Adrenal gland (tissue), 12 donors: ENCODE measurements around the gene TBXAS1. TPM values are rescaled to one million over a fixed set of nuclear protein-coding genes. Genes with fewer than 3 reads are reported as not detected.
A peak's percentile ranks its signal among the peaks of the same experiment; 100 is the strongest.

Experiments used
- DNase-seq, 7 donors: peaks; one replicate each; pipeline ENCODE4 v3.0.0-alpha.2; 2019 to 2020
- H3K27ac ChIP-seq, 5 donors: fragments of 200-600 bp; sonication (generic) in 4 of 5; 1 replicate in 3 of 5; 2 replicates in 2 of 5; pipeline versions ENCODE4 v1.5.1 to v1.8.0; 2016 to 2020; ENCODE audit warnings: mild to moderate bottlenecking in 1 of 5
- H3K27me3 ChIP-seq: fragments of 200-600 bp; 2 replicates; pipeline ENCODE4 v1.8.0; 2021
- H3K36me3 ChIP-seq, 2 donors: fragments of 200-600 bp; replicated peaks in 1 of 2; 1 replicate in 1 of 2; 2 replicates in 1 of 2; pipeline versions ENCODE4 v1.5.1 to v1.8.0; 2018 to 2022
- H3K4me1 ChIP-seq, 2 donors: fragments of 200-600 bp; replicated peaks in 1 of 2; 1 replicate in 1 of 2; 2 replicates in 1 of 2; pipeline versions ENCODE4 v1.5.1 to v1.8.0; 2018 to 2021
- H3K4me3 ChIP-seq, 4 donors: fragments of 200-600 bp; sonication (generic) in 3 of 4; one replicate each; pipeline ENCODE4 v1.5.1; 2016 to 2018
- H3K9me3 ChIP-seq, 3 donors: fragments of 200-600 bp; sonication (generic) in 1 of 3; replicated peaks in 1 of 3; 1 replicate in 2 of 3; 2 replicates in 1 of 3; pipeline versions ENCODE4 v1.5.1 to v1.8.0; 2016 to 2021
- CTCF ChIP-seq, 6 experiments: fragments of 450-650 bp in 4 of 6; fragments of 200-600 bp in 2 of 6; sonication (generic) in 1 of 6; IDR thresholded peaks; 1 replicate in 5 of 6; 2 replicates in 1 of 6; pipeline versions ENCODE4 v1.5.1 to v1.8.0; 2016 to 2021; ENCODE audit warnings: antibody characterized with exemption in 6 of 6, mild to moderate bottlenecking in 2 of 6, moderate library complexity in 1 of 6
- POLR2A ChIP-seq, 2 donors: fragments of 450-650 bp; IDR thresholded peaks; one replicate each; pipeline ENCODE4 v1.6.1; 2017; ENCODE audit warnings: antibody characterized with exemption in 2 of 2, mild to moderate bottlenecking in 2 of 2, moderate library complexity in 1 of 2
- WGBS, 4 donors: extraction: QIAGEN DNeasy Blood & Tissue Kit in 2 of 4; methylation state at CpG; one replicate each; pipeline versions ENCODE4 v1.1.5 to v1.1.7; 2013 to 2017; 5-methylcytosine and 5-hydroxymethylcytosine counted together
- intact Hi-C, 2 donors: fragments of 100-400 bp; cut with DNase I; formaldehyde crosslinking; loops; one replicate each; pipeline versions ENCODE4 v1.14.1 to v1.15.0; 2022 to 2023
- polyA plus RNA-seq, 3 donors: library from polyadenylated mRNA; stranded (reverse); fragments of 200-250 nt in 2 of 3; fragments of 350-450 nt in 1 of 3; fragmentation: Illumina TruSeq in 1 of 3; extraction: RNeasy Lipid Tissue Mini Kit (QIAGEN cat#74804) in 1 of 3; gene quantifications; one replicate each; pipeline ENCODE4 v1.2.3, GENCODE V29; 2013 to 2014
- total RNA-seq, 9 donors: library from RNA; depleted of rRNA in 4 of 9; stranded (reverse); fragments of >200 nt in 4 of 9; fragments of 120-200 nt in 1 of 9; fragmentation: NEBNext Ultra II Directional in 1 of 9; extraction: Animal tissue kit (Norgen Biotek cat#: 25700) in 1 of 9; gene quantifications; one replicate each; pipeline versions ENCODE4 v1.1.0 to v1.2.4, GENCODE V29; 2013 to 2023
- donor health status: healthy with polysubstance abuse.
- donor health status: Bipolar disorder and iron deficiency.
- donor health status: DM: yes; HTN: yes; CAD: no.
- donor health status: DM: no; HTN: no; CAD: no.
- donor health status: DM: no; HTN: no; CAD: no.
- donor health status: DM: yes; HTN: yes; CAD: no.

TBXAS1 gene
- total and polyA plus RNA-seq, 12 donors: 9.0 to 87.0 (median 27.3) TPM

DNA sequence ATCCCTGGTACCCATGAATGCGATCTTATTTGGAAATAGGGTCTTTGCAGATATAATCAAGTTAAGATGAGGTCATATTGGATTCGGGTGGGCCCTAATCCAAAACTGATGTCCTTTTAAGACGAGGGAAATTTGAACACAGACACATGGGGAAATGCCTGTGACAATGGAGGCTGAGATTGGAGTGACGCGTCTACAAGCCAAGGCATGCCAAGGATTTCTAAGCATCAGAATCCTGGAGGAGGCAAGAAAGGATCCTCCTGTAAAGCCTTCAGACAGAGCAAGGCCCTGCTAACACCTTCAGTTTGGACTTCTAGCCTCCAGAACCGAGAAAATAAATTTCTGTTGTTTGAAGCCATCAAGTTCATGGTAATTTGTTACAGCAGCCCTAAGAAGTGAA, 215.2 kb downstream of the TBXAS1 start:
- Histone ChIP-seq H3K4me1 (peaks cover 3 to 14% of the 10 kb centered on the region in 2 donors), H3K9me3 (no peaks in the 10 kb centered on the region), H3K27me3 (no peaks in the 10 kb centered on the region), H3K36me3 (no peaks in the 10 kb centered on the region), H3K27ac (no peak overlapping the region), H3K4me3 (no peak overlapping the region)
- intact Hi-C loops: no loop called here
- DNase-seq: no peak
- 95 to 98% (median 96%) methylated on average over 6 of the region's 6 CpGs for WGBS, 4 donors
- no peak for TF ChIP-seq CTCF (IDR thresholded peaks at IDR 0.05)
- no peak for TF ChIP-seq POLR2A (IDR thresholded peaks at IDR 0.05)

GRCh38 chr7:140045697-140046096, 216.6 kb downstream of the TBXAS1 start:
- H3K4me1 ChIP-seq: peaks cover 14 to 27% of the 10 kb centered on the region in 2 donors
- no peaks in the 10 kb centered on the region for H3K36me3 ChIP-seq
- no peak for TF ChIP-seq CTCF (IDR thresholded peaks at IDR 0.05)
- TF ChIP-seq POLR2A (IDR thresholded peaks at IDR 0.05): no peak
- peak overlapping the region in 2 of 5 donors; percentile 19 to 38 for H3K27ac ChIP-seq
- intact Hi-C loops: no loop called here
- no peak overlapping the region for H3K4me3 ChIP-seq
- peak in 1 of 7 donors; percentile 44 for DNase-seq
- no peaks in the 10 kb centered on the region for H3K27me3 ChIP-seq
- H3K9me3 ChIP-seq: no peaks in the 10 kb centered on the region
- 32 to 48% (median 39%) methylated on average over 6 of the region's 6 CpGs for WGBS, 4 donors

DNA sequence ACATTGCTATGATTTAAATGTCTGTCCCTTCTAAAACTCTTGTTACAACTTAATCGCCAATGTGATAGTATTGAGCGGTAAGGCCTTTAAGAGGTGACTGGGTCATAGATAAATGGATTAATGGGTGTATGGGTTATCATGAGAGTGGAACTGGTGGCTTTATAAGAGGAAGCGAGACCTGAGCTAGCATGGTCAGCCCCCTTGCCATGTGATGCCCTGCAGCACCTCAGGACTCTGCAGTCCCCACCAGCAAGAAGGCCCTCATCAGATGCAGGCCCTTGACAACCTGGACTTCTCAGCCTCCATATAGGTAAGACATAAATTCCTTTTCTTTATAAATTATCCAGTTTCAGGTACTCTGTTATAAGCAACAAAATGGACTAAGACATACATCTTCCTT, 218.1 kb downstream of the TBXAS1 start:
- Histone ChIP-seq H3K4me3 (no peak overlapping the region), H3K36me3 (no peaks in the 10 kb centered on the region), H3K4me1 (peaks cover 14 to 27% of the 10 kb centered on the region in 2 donors), H3K27ac (no peak overlapping the region), H3K27me3 (no peaks in the 10 kb centered on the region), H3K9me3 (no peaks in the 10 kb centered on the region)
- WGBS, 4 donors: 89 to 100% (median 97%) methylated on average over 3 of the region's 3 CpGs
- intact Hi-C loops: no loop called here
- no peak for TF ChIP-seq CTCF (IDR thresholded peaks at IDR 0.05)
- TF ChIP-seq POLR2A (IDR thresholded peaks at IDR 0.05): no peak
- DNase-seq: no peak

GRCh38 chr7:140048138-140048537, 219.1 kb downstream of the TBXAS1 start:
- WGBS, 4 donors: 93 to 98% (median 97%) methylated on average over 4 of the region's 4 CpGs

More at GRCh38 chr7:140048138-140048537, 219.1 kb downstream of the TBXAS1 start:
- Histone ChIP-seq H3K4me3 (no peak overlapping the region), H3K4me1 (peaks cover 14 to 27% of the 10 kb centered on the region in 2 donors), H3K36me3 (no peaks in the 10 kb centered on the region), H3K27ac (no peak overlapping the region), H3K27me3 (no peaks in the 10 kb centered on the region), H3K9me3 (no peaks in the 10 kb centered on the region)
- no peak for DNase-seq
- intact Hi-C loops: no loop called here
- TF ChIP-seq CTCF (IDR thresholded peaks at IDR 0.05): no peak
